CD14-positive monocyte (primary cell): ENCODE results near the gene PDE6H. TPM values are rescaled to one million over a fixed set of nuclear protein-coding genes. Genes with fewer than 3 reads are reported as not detected.
A peak's percentile ranks its signal among the peaks of the same experiment; 100 is the strongest.

Experiments
- DNase-seq, 3 donors: peaks; one replicate each; pipeline ENCODE4 v3.0.0-alpha.2; 2011 to 2022
- H2AFZ ChIP-seq: 2 replicates; pipeline ENCODE4 v1.6.0; 2012; ENCODE audit warnings: mild to moderate bottlenecking, low read depth, low read length, inconsistent platforms; ENCODE audit not compliant: insufficient read depth, poor library complexity, severe bottlenecking
- H3K27ac ChIP-seq, 2 donors: 1 replicate in 1 of 2; 2 replicates in 1 of 2; pipeline ENCODE4 v1.5.1; 2012 to 2013; ENCODE audit warnings: low read length in 2 of 2, control low read depth in 1 of 2, inconsistent platforms in 1 of 2, low read depth in 1 of 2, mild to moderate bottlenecking in 1 of 2
- H3K27me3 ChIP-seq, 2 donors: one replicate each; pipeline versions ENCODE4 v1.6.0 to v1.6.1; 2011 to 2013; ENCODE audit warnings: low read length in 2 of 2; ENCODE audit not compliant: control insufficient read depth in 2 of 2, insufficient read depth in 2 of 2
- H3K36me3 ChIP-seq, 2 donors: replicated peaks in 1 of 2; 1 replicate in 1 of 2; 2 replicates in 1 of 2; pipeline versions ENCODE4 v1.5.1 to v1.6.1; 2012 to 2013; ENCODE audit warnings: low read length in 2 of 2, control low read depth in 1 of 2, inconsistent platforms in 1 of 2, mild to moderate bottlenecking in 1 of 2; ENCODE audit not compliant: insufficient read depth in 2 of 2, control insufficient read depth in 1 of 2
- H3K4me1 ChIP-seq, 2 donors: 1 replicate in 1 of 2; 2 replicates in 1 of 2; pipeline versions ENCODE4 v1.5.1 to v1.6.1; 2012 to 2013; ENCODE audit warnings: low read length in 2 of 2, control low read depth in 1 of 2, inconsistent platforms in 1 of 2, mild to moderate bottlenecking in 1 of 2, moderate library complexity in 1 of 2; ENCODE audit not compliant: insufficient read depth in 2 of 2, control insufficient read depth in 1 of 2
- H3K4me2 ChIP-seq: replicated peaks from 2 replicates; pipeline ENCODE3; 2012; ENCODE audit warnings: low read length, moderate library complexity, mild to moderate bottlenecking; ENCODE audit not compliant: poor library complexity, severe bottlenecking; ENCODE audit errors: extremely low read depth
- H3K4me3 ChIP-seq, 3 experiments: fragments of 200-600 bp in 1 of 3; sonication (generic) in 1 of 3; replicated peaks in 1 of 3; 1 replicate in 2 of 3; 2 replicates in 1 of 3; pipeline ENCODE4 v1.5.1; 2011 to 2013; ENCODE audit warnings: low read length in 3 of 3, mild to moderate bottlenecking in 3 of 3, control low read depth in 2 of 3, low read depth in 2 of 3, inconsistent platforms in 1 of 3, moderate library complexity in 1 of 3
- H3K79me2 ChIP-seq: 2 replicates; pipeline ENCODE4 v1.6.0; 2012; ENCODE audit warnings: mild to moderate bottlenecking, control low read depth, inconsistent platforms, low read length, moderate library complexity; ENCODE audit not compliant: insufficient read depth
- H3K9ac ChIP-seq: 2 replicates; pipeline ENCODE4 v1.6.0; 2017; ENCODE audit warnings: low read length, mild to moderate bottlenecking; ENCODE audit not compliant: insufficient read depth, poor library complexity, severe bottlenecking
- H3K9me3 ChIP-seq, 2 donors: replicated peaks in 1 of 2; 1 replicate in 1 of 2; 2 replicates in 1 of 2; pipeline versions ENCODE4 v1.5.1 to v1.6.1; 2012 to 2013; ENCODE audit warnings: low read length in 2 of 2, control low read depth in 1 of 2; ENCODE audit not compliant: control insufficient read depth in 1 of 2, insufficient read depth in 1 of 2
- H4K20me1 ChIP-seq: 2 replicates; pipeline ENCODE4 v1.6.0; 2012; ENCODE audit warnings: mild to moderate bottlenecking, low read length, control low read depth, moderate library complexity; ENCODE audit not compliant: insufficient read depth
- H3K27ac Mint-ChIP-seq, 7 donors: one replicate each; pipeline ENCODE4 v1.8.0; 2020; ENCODE audit warnings: mild to moderate bottlenecking in 7 of 7, mixed read lengths in 7 of 7, moderate library complexity in 6 of 7, inconsistent platforms in 2 of 7
- H3K27me3 Mint-ChIP-seq, 3 donors: one replicate each; pipeline ENCODE4 v1.8.0; 2021 to 2022; ENCODE audit warnings: low read depth in 3 of 3, mild to moderate bottlenecking in 3 of 3, mixed read lengths in 3 of 3, moderate library complexity in 3 of 3, inconsistent platforms in 1 of 3
- H3K36me3 Mint-ChIP-seq, 2 donors: one replicate each; pipeline ENCODE4 v1.8.0; 2020; ENCODE audit warnings: mixed read lengths in 2 of 2, inconsistent platforms in 1 of 2, mild to moderate bottlenecking in 1 of 2
- H3K4me1 Mint-ChIP-seq: one replicate; pipeline ENCODE4 v1.8.0; 2020; ENCODE audit warnings: mild to moderate bottlenecking, mixed read lengths
- H3K4me3 Mint-ChIP-seq, 2 donors: one replicate each; pipeline ENCODE4 v1.8.0; 2020; ENCODE audit warnings: mild to moderate bottlenecking in 2 of 2, mixed read lengths in 2 of 2, moderate library complexity in 1 of 2
- H3K9me3 Mint-ChIP-seq, 7 donors: one replicate each; pipeline ENCODE4 v1.8.0; 2020 to 2022; ENCODE audit warnings: mixed read lengths in 7 of 7, mild to moderate bottlenecking in 6 of 7, moderate library complexity in 6 of 7, inconsistent platforms in 2 of 7
- WGBS: methylation state at CpG from one replicate; pipeline ENCODE4 v1.1.5; 2013; ENCODE audit warnings: missing lambda C conversion rate; ENCODE audit not compliant: insufficient coverage; 5-methylcytosine and 5-hydroxymethylcytosine counted together
- intact Hi-C, 2 donors: fragments of 100-400 bp; cut with micrococcal nuclease; formaldehyde crosslinking; loops; one replicate each; pipeline versions ENCODE4 v1.15.0 to v1.15.1; 2023
- polyA plus RNA-seq, 3 donors: library from polyadenylated mRNA; depleted of rRNA in 1 of 3; unstranded in 2 of 3; stranded (reverse) in 1 of 3; fragments of 300-500 nt in 2 of 3; fragments of >200 nt in 1 of 3; fragmentation: Illumina TruSeq in 2 of 3; gene quantifications; 1 replicate in 2 of 3; 2 replicates in 1 of 3; pipeline ENCODE4 v1.2.3, GENCODE V29; 2012 to 2021
- TF ChIP-seq, protein P1 (sequence below): fragments of 200-600 bp; IDR thresholded peaks from one replicate; pipeline ENCODE4 v1.8.0; 2022; ENCODE audit warnings: antibody characterized with exemption, mild to moderate bottlenecking

Gene PDE6H
- polyA plus RNA-seq, 3 donors = 0.33 to 0.56 TPM; not detected in 1

DNA sequence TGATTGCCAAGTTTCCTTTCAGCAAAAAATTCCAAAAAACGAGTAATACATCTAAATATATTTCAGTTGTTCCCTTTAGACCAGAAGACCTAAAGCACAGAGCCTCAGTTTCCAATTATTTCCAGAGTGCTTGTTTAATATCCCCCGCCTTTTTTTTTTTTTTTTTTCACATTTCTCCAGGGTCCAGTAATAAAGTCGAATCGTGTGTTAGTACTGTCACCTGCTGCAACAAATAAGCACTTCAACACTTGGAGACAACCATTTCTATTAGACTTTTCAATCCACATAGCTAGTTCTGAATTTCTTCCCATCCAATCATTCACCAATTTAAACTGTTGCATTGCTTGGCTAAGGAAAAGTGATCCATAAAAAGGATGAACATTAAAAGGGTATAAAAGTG, 13.6 kb downstream of the PDE6H start:
- Histone ChIP-seq H3K4me3 (no peak overlapping the region), H3K36me3 (no peaks in the 10 kb centered on the region), H3K4me2 (no peak overlapping the region), H3K9ac (no peak overlapping the region), H3K4me1 (peaks cover 67 to 83% of the 10 kb centered on the region in 2 donors), H3K79me2 (peaks cover 30% of the 10 kb centered on the region), H3K27me3 (no peaks in the 10 kb centered on the region), H3K9me3 (no peaks in the 10 kb centered on the region), H3K27ac (no peak overlapping the region), H2AFZ (no peak overlapping the region), H4K20me1 (no peaks in the 10 kb centered on the region)
- DNase-seq = no peak
- no peaks in the 10 kb centered on the region for H3K36me3 Mint-ChIP-seq
- H3K27me3 Mint-ChIP-seq = no peaks in the 10 kb centered on the region
- no peak overlapping the region for H3K4me3 Mint-ChIP-seq
- peak overlapping the region in 1 of 7 donors; percentile 33 for H3K27ac Mint-ChIP-seq
- TF ChIP-seq, protein P1, sequence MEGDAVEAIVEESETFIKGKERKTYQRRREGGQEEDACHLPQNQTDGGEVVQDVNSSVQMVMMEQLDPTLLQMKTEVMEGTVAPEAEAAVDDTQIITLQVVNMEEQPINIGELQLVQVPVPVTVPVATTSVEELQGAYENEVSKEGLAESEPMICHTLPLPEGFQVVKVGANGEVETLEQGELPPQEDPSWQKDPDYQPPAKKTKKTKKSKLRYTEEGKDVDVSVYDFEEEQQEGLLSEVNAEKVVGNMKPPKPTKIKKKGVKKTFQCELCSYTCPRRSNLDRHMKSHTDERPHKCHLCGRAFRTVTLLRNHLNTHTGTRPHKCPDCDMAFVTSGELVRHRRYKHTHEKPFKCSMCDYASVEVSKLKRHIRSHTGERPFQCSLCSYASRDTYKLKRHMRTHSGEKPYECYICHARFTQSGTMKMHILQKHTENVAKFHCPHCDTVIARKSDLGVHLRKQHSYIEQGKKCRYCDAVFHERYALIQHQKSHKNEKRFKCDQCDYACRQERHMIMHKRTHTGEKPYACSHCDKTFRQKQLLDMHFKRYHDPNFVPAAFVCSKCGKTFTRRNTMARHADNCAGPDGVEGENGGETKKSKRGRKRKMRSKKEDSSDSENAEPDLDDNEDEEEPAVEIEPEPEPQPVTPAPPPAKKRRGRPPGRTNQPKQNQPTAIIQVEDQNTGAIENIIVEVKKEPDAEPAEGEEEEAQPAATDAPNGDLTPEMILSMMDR = no peak
- intact Hi-C loops = loop anchor here in 1 of 2 donors (5.0 kb wide), 1 partner anchor 39 kb away; no protein-coding TSS in a partner anchor
- H3K4me1 Mint-ChIP-seq = peaks cover 85% of the 10 kb centered on the region
- peaks cover 0 to 4% (median 0%) of the 10 kb centered on the region in 7 donors for H3K9me3 Mint-ChIP-seq
- WGBS = 100% methylated on average over 1 of the region's 4 CpGs

DNA sequence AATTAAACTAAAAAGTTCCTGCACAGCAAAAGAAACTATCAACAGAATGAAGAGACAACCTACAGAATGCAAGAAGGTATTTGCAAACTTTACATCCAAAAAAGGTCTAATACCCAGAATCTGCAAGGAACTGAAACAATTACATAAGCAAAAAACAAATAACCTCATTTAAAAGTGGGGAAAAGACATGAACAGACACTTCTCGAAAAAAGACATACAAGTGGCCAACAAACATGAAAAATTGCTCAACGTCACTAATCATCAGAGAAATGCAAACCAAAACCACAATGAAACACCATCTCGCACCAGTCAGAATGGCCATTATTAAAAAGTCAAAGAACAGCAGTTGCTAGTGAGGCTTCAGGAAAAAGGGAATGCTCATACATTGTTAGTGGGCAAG, 15.2 kb downstream of the PDE6H start:
- peak overlapping the region; percentile 79 to 89 (median 87) for H3K27ac Mint-ChIP-seq
- H3K9me3 ChIP-seq = no peaks in the 10 kb centered on the region
- H3K27ac ChIP-seq = peak overlapping the region in 1 of 2 donors; percentile 75
- H3K4me1 ChIP-seq = peaks cover 51 to 75% of the 10 kb centered on the region in 2 donors
- H3K4me3 ChIP-seq = peak overlapping the region in 2 of 3 experiments; percentile 8 to 47
- no peak overlapping the region for H3K9ac ChIP-seq
- H3K27me3 Mint-ChIP-seq = no peaks in the 10 kb centered on the region
- DNase-seq = peak; percentile 52 to 77 (median 77)
- H3K36me3 Mint-ChIP-seq = no peaks in the 10 kb centered on the region
- H2AFZ ChIP-seq = no peak overlapping the region
- peak overlapping the region; percentile 42 for H3K4me2 ChIP-seq
- H4K20me1 ChIP-seq = no peaks in the 10 kb centered on the region
- no peaks in the 10 kb centered on the region for H3K27me3 ChIP-seq
- peaks cover 0 to 5% (median 0%) of the 10 kb centered on the region in 7 donors for H3K9me3 Mint-ChIP-seq
- intact Hi-C loops = loop anchor here in 1 of 2 donors (5.0 kb wide), 1 partner anchor 41 kb away; no protein-coding TSS in a partner anchor
- no CpG with 5 or more reads among the region's 3 CpGs for WGBS
- peaks cover 76% of the 10 kb centered on the region for H3K4me1 Mint-ChIP-seq
- peaks cover 36% of the 10 kb centered on the region for H3K79me2 ChIP-seq
- H3K36me3 ChIP-seq = no peaks in the 10 kb centered on the region
- TF ChIP-seq, protein P1 = no peak
- H3K4me3 Mint-ChIP-seq = peak overlapping the region; percentile 48 to 69
